ENCODE measurements around the gene CYSTM1.

Gene CYSTM1

DNA sequence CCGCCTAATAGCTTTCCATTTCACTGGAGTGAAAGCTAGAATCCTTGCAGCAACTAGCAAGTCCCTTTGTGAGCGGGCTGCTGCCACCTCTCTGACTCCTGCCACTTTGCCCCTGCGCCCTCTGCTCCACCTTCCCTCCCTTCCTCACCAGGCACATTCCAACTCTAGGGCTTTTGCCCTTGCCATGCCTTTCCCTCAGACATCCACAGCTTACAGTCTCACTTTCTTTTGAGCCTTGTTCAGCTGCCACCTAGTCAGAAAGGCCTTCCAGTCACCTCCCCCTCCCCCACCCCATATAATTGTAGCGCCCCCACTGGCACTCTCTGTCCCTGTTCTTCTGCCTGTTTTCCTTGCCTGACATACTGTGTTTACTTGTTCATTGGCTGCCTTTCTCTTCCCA, 31.0 kb downstream of the CYSTM1 start:
- DNase-seq (ENCODE audit: low read depth): no peak
- no peak overlapping the region for H3K4me3 ChIP-seq (ENCODE audit: low read depth, low read length)
- TF ChIP-seq, protein P1, sequence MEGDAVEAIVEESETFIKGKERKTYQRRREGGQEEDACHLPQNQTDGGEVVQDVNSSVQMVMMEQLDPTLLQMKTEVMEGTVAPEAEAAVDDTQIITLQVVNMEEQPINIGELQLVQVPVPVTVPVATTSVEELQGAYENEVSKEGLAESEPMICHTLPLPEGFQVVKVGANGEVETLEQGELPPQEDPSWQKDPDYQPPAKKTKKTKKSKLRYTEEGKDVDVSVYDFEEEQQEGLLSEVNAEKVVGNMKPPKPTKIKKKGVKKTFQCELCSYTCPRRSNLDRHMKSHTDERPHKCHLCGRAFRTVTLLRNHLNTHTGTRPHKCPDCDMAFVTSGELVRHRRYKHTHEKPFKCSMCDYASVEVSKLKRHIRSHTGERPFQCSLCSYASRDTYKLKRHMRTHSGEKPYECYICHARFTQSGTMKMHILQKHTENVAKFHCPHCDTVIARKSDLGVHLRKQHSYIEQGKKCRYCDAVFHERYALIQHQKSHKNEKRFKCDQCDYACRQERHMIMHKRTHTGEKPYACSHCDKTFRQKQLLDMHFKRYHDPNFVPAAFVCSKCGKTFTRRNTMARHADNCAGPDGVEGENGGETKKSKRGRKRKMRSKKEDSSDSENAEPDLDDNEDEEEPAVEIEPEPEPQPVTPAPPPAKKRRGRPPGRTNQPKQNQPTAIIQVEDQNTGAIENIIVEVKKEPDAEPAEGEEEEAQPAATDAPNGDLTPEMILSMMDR (IDR thresholded peaks at IDR 0.05; ENCODE audit: control insufficient read depth, extremely low read depth, insufficient read depth): no peak

DNA sequence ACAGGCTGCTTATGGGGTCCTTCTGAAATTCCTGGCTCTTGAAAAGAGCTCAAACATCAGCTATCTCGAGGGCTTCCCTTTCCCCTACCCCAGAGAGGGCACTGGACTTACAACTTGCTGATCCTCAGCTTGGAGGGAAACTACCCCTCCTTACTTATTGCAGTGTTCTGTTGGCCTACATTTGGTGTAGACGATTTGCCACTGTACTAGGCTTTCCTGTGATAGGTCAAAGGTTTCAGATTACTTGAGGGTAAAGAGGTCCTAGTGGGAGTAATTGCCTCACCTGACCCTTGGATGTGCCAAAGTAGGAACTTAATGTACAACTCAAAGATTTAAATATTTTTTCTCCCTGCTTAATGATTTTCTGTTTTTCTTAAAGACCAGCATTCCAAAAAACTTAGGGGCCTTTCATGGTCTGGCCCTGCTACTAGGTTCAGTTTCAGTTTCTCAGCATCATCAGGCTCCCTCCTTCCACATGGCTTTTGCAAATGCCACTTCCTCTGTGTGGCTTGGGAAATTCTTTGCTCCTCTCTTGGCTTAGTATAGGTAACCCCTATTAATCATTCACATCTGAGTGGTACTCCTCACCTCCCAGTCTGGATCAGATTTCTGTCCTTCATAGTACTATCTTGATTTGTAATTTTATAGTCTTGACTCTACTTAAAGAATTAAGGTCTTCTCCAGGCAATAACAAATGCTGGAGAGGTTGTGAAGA, 32.4 kb downstream of the CYSTM1 start:
- TF ChIP-seq, protein P1 (IDR thresholded peaks at IDR 0.05; ENCODE audit: control insufficient read depth, extremely low read depth, insufficient read depth): no peak
- DNase-seq (ENCODE audit: low read depth): no peak
- no peak overlapping the region for H3K4me3 ChIP-seq (ENCODE audit: low read depth, low read length)

DNA sequence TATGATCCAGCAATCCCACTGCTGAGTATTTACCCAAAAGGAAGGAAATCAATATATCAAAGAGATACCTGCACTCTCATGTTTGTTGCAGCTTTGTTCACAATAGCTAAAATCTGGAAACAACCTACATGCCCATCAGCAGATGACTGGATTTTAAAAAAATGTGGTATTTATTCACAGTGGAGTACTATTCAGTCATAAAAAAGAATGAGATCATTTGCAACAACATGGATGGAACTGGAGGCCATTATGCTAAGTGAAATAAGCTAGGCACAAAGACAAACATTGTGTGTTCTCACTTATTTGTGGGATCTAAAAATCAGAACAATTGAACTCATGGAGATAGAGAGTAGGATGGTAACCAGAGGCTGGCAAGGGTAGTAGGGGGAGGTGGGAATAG, 33.1 kb downstream of the CYSTM1 start:
- TF ChIP-seq, protein P1 (IDR thresholded peaks at IDR 0.05; ENCODE audit: control insufficient read depth, extremely low read depth, insufficient read depth): no peak
- no peak for DNase-seq (ENCODE audit: low read depth)
- H3K4me3 ChIP-seq (ENCODE audit: low read depth, low read length): no peak overlapping the region

DNA sequence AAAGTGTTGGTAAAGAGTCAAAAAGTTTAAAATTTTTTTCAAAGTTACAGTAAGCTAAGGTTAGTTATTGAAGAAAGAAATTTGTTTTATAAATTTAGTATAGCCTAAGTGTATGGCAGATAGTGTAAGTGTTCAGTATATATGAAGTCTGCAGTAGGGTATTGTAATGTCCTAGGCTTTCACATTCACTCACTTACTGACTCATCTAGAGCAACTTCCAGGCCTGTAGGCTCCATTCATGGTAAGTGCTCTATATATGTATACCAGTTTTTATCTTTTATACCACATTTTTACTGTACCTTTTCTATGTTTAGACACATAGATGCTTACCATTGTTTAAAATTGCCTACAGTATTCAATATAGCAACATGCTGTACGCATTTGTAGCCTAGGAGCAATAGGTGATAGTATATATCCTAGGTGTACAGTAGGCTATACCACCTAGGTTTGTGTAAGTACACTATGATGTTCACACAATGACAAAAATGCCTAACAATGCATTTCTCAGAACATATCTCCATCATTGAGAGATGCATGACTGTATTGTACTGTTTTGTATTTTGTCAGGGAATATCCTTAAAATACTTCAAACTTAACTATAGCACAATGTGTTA, 38.5 kb downstream of the CYSTM1 start:
- TF ChIP-seq, protein P1 (IDR thresholded peaks at IDR 0.05; ENCODE audit: control insufficient read depth, extremely low read depth, insufficient read depth): no peak
- H3K4me3 ChIP-seq (ENCODE audit: low read depth, low read length): no peak overlapping the region
- no peak for DNase-seq (ENCODE audit: low read depth)

- H3K4me3 ChIP-seq (ENCODE audit: low read depth, low read length): no peak overlapping the region
- TF ChIP-seq, protein P1 (IDR thresholded peaks at IDR 0.05; ENCODE audit: control insufficient read depth, extremely low read depth, insufficient read depth): no peak
- DNase-seq (ENCODE audit: low read depth): no peak
Measured at GRCh38 chr5:140214831-140215230, 39.8 kb downstream of the CYSTM1 start.

GRCh38 chr5:140215276-140215675, 40.3 kb downstream of the CYSTM1 start:
- H3K4me3 ChIP-seq (ENCODE audit: low read depth, low read length): no peak overlapping the region
- TF ChIP-seq, protein P1 (IDR thresholded peaks at IDR 0.05; ENCODE audit: control insufficient read depth, extremely low read depth, insufficient read depth): no peak
- no peak for DNase-seq (ENCODE audit: low read depth)

Data from LNCaP clone FGC (cell line).